OCI-LY1 (cell line): ENCODE measurements around the gene GJC1.

Experiments used
- H2AFZ ChIP-seq: fragments of 200-600 bp; sonication (generic), shearing (Covaris generic); 2 replicates; pipeline ENCODE4 v1.6.0; 2014; ENCODE audit warnings: antibody characterized with exemption, mild to moderate bottlenecking, low read length
- H3F3A ChIP-seq: fragments of 200-600 bp; sonication (generic), shearing (Covaris generic); 2 replicates; pipeline ENCODE4 v1.6.0; 2014; ENCODE audit warnings: mild to moderate bottlenecking, antibody characterized with exemption, low read length, moderate library complexity; ENCODE audit not compliant: insufficient read depth
- H3K27ac ChIP-seq: fragments of 200-600 bp; sonication (generic); 2 replicates; pipeline ENCODE4 v1.5.1; 2014; ENCODE audit warnings: low read length, mixed run types, mild to moderate bottlenecking, low read depth; ENCODE audit not compliant: poor library complexity, severe bottlenecking
- H3K27me3 ChIP-seq: fragments of 200-600 bp; sonication (generic); 2 replicates; pipeline ENCODE4 v1.6.0; 2014; ENCODE audit warnings: antibody characterized with exemption, mild to moderate bottlenecking, low read length, moderate library complexity; ENCODE audit not compliant: insufficient read depth
- H3K36me3 ChIP-seq: fragments of 200-600 bp; sonication (generic); 2 replicates; pipeline ENCODE4 v1.6.1; 2014; ENCODE audit warnings: mild to moderate bottlenecking, antibody characterized with exemption, low read length, moderate library complexity, mixed read lengths; ENCODE audit not compliant: insufficient read depth
- H3K4me1 ChIP-seq: fragments of 200-600 bp; sonication (generic); 2 replicates; pipeline ENCODE4 v1.5.1; 2014; ENCODE audit warnings: mild to moderate bottlenecking, low read length, moderate library complexity; ENCODE audit not compliant: insufficient read depth, severe bottlenecking
- H3K4me2 ChIP-seq: fragments of 200-600 bp; sonication (generic), shearing (Covaris generic); 2 replicates; pipeline ENCODE4 v1.6.1; 2014; ENCODE audit warnings: low read length
- H3K4me3 ChIP-seq: fragments of 200-600 bp; sonication (generic); 2 replicates; pipeline ENCODE4 v1.5.1; 2014; ENCODE audit warnings: low read length, low read depth, mild to moderate bottlenecking, mixed read lengths; ENCODE audit not compliant: poor library complexity, severe bottlenecking
- H3K79me2 ChIP-seq: fragments of 200-600 bp; shearing (Covaris generic); 2 replicates; pipeline ENCODE4 v1.6.1; 2016; ENCODE audit warnings: mixed run types, low read length, mixed read lengths; ENCODE audit not compliant: insufficient read depth
- H3K9ac ChIP-seq: fragments of 200-600 bp; sonication (generic), shearing (Covaris generic); 2 replicates; pipeline ENCODE4 v1.6.1; 2014; ENCODE audit warnings: mild to moderate bottlenecking, low read length, mixed read lengths
- H3K9me2 ChIP-seq: fragments of 200-600 bp; sonication (generic), shearing (Covaris generic); 2 replicates; pipeline ENCODE4 v1.6.1; 2014; ENCODE audit warnings: low read depth, mild to moderate bottlenecking, low read length, mixed read lengths
- H3K9me3 ChIP-seq: fragments of 200-600 bp; shearing (Covaris generic); 2 replicates; pipeline ENCODE4 v1.6.1; 2014; ENCODE audit warnings: low read length, mixed read lengths
- H4K20me1 ChIP-seq: fragments of 200-600 bp; sonication (generic), shearing (Covaris generic); 2 replicates; pipeline ENCODE4 v1.6.0; 2016; ENCODE audit warnings: mild to moderate bottlenecking, low read length; ENCODE audit not compliant: insufficient read depth
- CTCF ChIP-seq: fragments of 200-600 bp; sonication (generic), shearing (Covaris generic); IDR thresholded peaks from 2 replicates; pipeline ENCODE4 v1.5.1; 2017; ENCODE audit warnings: mild to moderate bottlenecking, antibody characterized with exemption, low read length, moderate library complexity, mixed read lengths
- EZH2 ChIP-seq: fragments of 200-600 bp; sonication (generic), shearing (Covaris generic); IDR thresholded peaks from 2 replicates; pipeline ENCODE4 v1.8.0; 2017; ENCODE audit warnings: borderline replicate concordance, mixed run types, mild to moderate bottlenecking, antibody characterized with exemption, low read length, moderate library complexity, mixed read lengths

GJC1 gene

DNA sequence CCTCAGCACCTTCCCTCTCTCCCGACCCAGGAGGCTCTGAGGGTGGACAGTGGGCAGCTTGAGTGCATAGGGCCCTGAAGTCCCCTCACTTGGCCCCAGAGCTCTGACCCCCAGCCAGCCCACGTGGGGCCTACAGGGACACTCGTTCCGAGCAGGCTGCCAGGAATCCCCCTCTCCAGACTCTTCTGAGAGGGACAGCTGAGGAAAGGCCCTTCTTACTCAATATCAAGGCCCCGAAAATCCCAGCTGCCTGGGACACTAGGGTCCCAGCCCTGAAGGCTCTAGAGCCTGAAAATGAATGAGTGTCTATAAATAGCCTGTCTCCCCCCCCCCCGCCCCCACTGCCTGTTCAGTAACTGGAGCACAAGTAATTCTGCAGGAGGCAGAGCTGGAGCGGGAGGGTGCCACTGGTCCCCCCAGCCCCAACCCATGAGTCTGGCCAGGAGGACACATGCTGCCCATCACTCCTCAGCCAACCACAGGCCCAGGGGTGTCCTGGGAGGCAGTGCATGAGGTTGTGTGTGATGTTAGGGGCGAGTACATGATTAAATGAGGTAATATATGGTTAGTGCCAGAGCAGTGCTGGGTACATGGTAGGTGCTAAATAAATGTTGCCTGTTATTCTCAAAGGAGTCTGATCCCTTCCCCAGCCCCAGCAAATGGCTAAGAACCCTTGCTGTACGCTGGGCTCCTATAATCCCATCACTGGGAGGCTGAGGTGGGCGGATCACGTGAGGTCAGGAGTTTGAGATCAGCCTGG, 59.7 kb downstream of the GJC1 start:
- H3K4me3 ChIP-seq: no peak overlapping the region
- H3K36me3 ChIP-seq: no peaks in the 10 kb centered on the region
- H3K4me2 ChIP-seq: no peak overlapping the region
- no peaks in the 10 kb centered on the region for H4K20me1 ChIP-seq
- no peak overlapping the region for H3K9ac ChIP-seq
- H3F3A ChIP-seq: no peaks in the 10 kb centered on the region
- no peaks in the 10 kb centered on the region for H3K79me2 ChIP-seq
- TF ChIP-seq EZH2 (no peak), CTCF (no peak)
- no peaks in the 10 kb centered on the region for H3K27me3 ChIP-seq
- H3K9me3 ChIP-seq: no peaks in the 10 kb centered on the region
- no peak overlapping the region for H3K27ac ChIP-seq
- no peak overlapping the region for H2AFZ ChIP-seq
- peaks cover 3% of the 10 kb centered on the region for H3K4me1 ChIP-seq
- no peaks in the 10 kb centered on the region for H3K9me2 ChIP-seq

DNA sequence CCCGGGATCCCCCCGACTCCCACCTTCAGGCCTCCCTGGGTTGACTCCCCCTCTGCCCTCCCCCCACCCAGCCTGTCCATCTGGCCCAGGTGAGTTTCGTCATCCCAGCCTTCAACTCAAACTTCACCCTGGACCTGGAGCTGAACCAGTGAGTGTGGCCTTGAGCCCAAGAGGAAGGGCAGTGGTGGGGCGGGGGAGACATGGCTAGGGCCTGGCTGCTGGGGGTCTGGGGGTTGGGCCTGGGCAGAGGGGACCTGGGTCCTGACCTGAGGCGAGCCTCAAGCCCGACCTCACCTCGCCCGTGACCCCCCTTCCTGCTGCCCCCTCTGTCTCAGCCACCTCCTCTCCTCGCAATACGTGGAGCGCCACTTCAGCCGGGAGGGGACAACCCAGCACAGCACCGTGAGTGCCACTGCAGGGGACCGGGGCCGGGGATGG, 60.4 kb downstream of the GJC1 start:
- no peak overlapping the region for H3K4me3 ChIP-seq
- no peaks in the 10 kb centered on the region for H3K36me3 ChIP-seq
- no peak overlapping the region for H3K4me2 ChIP-seq
- H3K9me3 ChIP-seq: no peaks in the 10 kb centered on the region
- no peak overlapping the region for H3K9ac ChIP-seq
- H3K9me2 ChIP-seq: no peaks in the 10 kb centered on the region
- H4K20me1 ChIP-seq: no peaks in the 10 kb centered on the region
- no peaks in the 10 kb centered on the region for H3K79me2 ChIP-seq
- H3K27ac ChIP-seq: no peak overlapping the region
- H3K27me3 ChIP-seq: no peaks in the 10 kb centered on the region
- H3F3A ChIP-seq: no peaks in the 10 kb centered on the region
- no peak for TF ChIP-seq CTCF
- H2AFZ ChIP-seq: no peak overlapping the region
- H3K4me1 ChIP-seq: peaks cover 3% of the 10 kb centered on the region

DNA sequence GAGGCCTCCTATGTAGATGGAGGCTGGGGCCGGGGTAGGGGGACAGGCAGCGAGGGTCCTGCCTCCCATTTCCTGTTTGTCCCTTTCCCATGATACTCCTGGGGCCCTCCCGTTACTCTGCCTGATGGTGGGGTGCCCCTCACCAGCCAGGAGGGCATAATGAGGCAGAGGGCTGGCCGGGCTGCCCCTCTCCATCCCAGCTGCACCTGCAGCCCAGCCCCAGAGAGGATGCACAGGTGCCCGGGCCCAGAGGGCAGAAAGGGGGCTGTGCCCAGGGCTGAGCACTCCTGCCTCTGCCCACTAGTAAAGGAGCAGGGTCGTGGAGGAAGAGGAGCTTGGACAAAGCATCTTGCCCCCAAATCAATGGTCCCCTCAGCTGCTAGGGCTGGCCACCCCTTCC, 60.9 kb downstream of the GJC1 start:
- no peaks in the 10 kb centered on the region for H4K20me1 ChIP-seq
- H3K9me2 ChIP-seq: no peaks in the 10 kb centered on the region
- H3K79me2 ChIP-seq: no peaks in the 10 kb centered on the region
- no peaks in the 10 kb centered on the region for H3K27me3 ChIP-seq
- no peak overlapping the region for H3K4me2 ChIP-seq
- H3K4me3 ChIP-seq: no peak overlapping the region
- no peak overlapping the region for H3K27ac ChIP-seq
- no peaks in the 10 kb centered on the region for H3K4me1 ChIP-seq
- H2AFZ ChIP-seq: no peak overlapping the region
- H3K36me3 ChIP-seq: no peaks in the 10 kb centered on the region
- H3K9ac ChIP-seq: no peak overlapping the region
- no peak for TF ChIP-seq EZH2
- TF ChIP-seq CTCF: no peak
- no peaks in the 10 kb centered on the region for H3F3A ChIP-seq
- no peaks in the 10 kb centered on the region for H3K9me3 ChIP-seq
